ES-I3 (cell line): ENCODE results near the gene NLRP4.

Source experiments
- H3K36me3 ChIP-seq: 2 replicates; pipeline ENCODE4 v1.6.1; 2013; ENCODE audit warnings: mild to moderate bottlenecking, low read length, control low read depth, moderate library complexity; ENCODE audit not compliant: insufficient read depth
- H3K4me1 ChIP-seq: 2 replicates; pipeline ENCODE4 v1.6.1; 2013; ENCODE audit warnings: mild to moderate bottlenecking, control low read depth, low read length; ENCODE audit not compliant: insufficient read depth
- H3K9ac ChIP-seq: 2 replicates; pipeline ENCODE4 v1.6.1; 2013; ENCODE audit warnings: low read depth, mild to moderate bottlenecking, low read length, moderate library complexity
- H3K9me3 ChIP-seq: 2 replicates; pipeline ENCODE4 v1.6.1; 2013; ENCODE audit warnings: mild to moderate bottlenecking, low read length, moderate library complexity; ENCODE audit not compliant: control insufficient read depth, insufficient read depth

NLRP4 gene, protein sequence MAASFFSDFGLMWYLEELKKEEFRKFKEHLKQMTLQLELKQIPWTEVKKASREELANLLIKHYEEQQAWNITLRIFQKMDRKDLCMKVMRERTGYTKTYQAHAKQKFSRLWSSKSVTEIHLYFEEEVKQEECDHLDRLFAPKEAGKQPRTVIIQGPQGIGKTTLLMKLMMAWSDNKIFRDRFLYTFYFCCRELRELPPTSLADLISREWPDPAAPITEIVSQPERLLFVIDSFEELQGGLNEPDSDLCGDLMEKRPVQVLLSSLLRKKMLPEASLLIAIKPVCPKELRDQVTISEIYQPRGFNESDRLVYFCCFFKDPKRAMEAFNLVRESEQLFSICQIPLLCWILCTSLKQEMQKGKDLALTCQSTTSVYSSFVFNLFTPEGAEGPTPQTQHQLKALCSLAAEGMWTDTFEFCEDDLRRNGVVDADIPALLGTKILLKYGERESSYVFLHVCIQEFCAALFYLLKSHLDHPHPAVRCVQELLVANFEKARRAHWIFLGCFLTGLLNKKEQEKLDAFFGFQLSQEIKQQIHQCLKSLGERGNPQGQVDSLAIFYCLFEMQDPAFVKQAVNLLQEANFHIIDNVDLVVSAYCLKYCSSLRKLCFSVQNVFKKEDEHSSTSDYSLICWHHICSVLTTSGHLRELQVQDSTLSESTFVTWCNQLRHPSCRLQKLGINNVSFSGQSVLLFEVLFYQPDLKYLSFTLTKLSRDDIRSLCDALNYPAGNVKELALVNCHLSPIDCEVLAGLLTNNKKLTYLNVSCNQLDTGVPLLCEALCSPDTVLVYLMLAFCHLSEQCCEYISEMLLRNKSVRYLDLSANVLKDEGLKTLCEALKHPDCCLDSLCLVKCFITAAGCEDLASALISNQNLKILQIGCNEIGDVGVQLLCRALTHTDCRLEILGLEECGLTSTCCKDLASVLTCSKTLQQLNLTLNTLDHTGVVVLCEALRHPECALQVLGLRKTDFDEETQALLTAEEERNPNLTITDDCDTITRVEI

DNA sequence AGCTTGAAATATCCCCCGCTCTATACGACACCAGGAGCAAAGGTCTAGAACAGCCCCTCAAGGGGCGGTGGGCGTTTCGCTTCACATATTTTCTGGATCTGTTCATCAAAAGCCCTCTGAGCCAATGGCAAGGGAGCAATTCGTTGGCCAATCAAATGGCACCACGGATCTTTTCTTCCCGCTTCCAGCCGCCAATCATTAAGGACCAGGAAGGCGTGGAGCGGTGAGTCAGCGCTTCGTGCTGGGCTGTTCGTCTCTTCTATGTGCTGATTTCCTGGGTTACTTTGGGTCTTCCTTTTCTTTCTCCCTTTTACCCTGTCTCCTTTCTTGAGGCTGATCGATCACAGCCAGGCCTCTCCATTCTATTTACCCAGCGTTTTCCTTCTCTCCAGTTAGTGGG, at the start of gene NLRP4:
Gene NLRP4, plus strand, starts transcription at position 201 of the 400 bp plus-strand sequence. CDS start 15,541 bp downstream, outside the sequence.
- Histone ChIP-seq H3K36me3 (no peaks in the 10 kb centered on the region), H3K4me1 (no peaks in the 10 kb centered on the region), H3K9me3 (no peaks in the 10 kb centered on the region), H3K9ac (no peak within 1 kb of the TSS)

DNA sequence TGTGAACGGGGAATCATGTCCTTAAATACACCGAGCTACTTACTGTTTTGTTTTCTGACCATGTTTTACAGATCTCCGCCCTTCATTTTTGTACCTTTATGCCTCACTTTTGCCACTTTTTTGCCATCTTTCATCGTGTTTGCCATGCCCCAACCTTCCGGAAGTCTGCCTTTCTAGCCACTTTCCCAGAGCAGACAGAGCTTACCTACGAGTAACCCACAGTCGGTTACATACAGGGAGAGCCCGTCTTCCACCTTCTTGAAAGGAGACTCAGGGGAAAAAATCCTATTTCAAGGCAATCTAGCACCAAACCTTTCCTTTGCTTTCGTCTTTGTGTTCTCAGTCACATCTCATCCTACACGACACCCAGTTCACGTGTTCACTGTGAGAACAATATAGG, 41.3 kb upstream of the NLRP4 start:
- Histone ChIP-seq H3K9me3 (no peaks in the 10 kb centered on the region), H3K9ac (no peak overlapping the region), H3K36me3 (no peaks in the 10 kb centered on the region), H3K4me1 (no peaks in the 10 kb centered on the region)

DNA sequence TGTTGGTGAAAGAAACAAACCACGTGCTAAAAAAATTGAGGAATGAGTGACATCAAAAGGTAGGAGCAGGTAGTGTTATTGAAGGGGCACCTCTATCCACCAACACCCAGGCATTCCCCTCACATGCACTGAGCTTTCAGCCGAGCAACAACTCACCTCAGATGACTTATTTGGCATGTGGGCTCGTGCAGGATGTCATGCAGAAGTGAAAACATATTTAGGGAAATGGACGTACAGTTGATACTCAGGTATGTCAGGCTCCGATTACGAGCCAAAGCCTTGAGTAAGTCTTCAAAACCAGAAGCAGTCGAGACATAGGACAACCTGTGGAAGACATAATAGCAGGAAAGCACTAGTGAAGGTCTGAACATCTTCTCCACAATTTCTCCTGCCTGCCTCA, 34.9 kb upstream of the NLRP4 start:
- H3K9ac ChIP-seq, result no peak overlapping the region
- H3K9me3 ChIP-seq, result no peaks in the 10 kb centered on the region
- no peaks in the 10 kb centered on the region for H3K36me3 ChIP-seq
- no peaks in the 10 kb centered on the region for H3K4me1 ChIP-seq

DNA sequence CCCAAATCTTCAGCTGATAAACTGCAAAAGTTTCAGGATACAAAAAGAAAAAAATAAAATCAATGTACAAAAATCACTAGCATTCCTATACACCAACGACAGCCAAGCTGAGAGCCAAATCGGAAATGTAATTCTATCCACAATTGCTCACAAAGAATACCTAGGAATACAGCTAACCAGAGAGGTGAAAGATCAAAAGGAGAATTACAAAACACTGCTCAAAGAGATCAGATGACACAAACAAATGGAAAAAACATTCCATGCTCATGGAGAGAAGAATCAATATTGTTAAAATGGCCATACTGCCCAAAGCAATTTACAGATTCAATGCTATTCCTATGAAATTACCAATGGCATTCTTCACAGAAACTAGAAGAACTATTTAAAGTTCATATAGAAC, 34.1 kb upstream of the NLRP4 start:
- Histone ChIP-seq H3K9ac (no peak overlapping the region), H3K9me3 (no peaks in the 10 kb centered on the region), H3K4me1 (no peaks in the 10 kb centered on the region), H3K36me3 (no peaks in the 10 kb centered on the region)

DNA sequence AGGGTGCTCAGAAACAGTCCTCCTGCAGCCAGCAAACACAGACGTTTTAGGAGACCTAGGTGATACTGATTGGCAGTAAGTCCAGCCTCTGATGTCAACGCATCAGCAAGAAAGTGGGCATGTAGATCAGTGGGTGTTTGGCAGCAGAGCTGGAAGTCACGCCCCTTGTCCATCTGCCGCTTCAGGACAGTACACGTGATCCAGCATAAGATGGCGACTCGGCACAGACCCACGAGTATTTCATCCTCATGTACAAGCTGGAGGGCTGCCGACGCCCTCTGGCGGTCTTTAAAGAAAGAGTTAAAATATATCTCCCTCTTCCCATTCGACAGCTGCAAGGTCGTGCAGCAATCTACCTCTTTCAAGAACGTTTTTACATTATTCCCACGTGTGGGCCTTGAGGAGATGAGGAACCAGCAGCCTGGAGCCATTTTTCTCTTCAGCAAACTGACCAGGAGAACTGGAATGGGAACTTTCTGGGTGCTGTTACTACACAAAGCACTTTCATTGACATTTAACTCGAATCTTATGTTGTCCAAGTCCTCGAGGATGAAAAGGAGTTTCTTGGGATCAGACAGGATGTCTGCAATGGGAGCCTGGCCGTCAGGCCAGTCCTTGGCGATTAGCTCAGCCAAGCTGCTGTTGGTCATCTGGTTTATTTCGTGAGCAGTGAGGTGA, 26.8 kb upstream of the NLRP4 start:
- Histone ChIP-seq H3K36me3 (no peaks in the 10 kb centered on the region), H3K9me3 (no peaks in the 10 kb centered on the region), H3K9ac (no peak overlapping the region), H3K4me1 (no peaks in the 10 kb centered on the region)

DNA sequence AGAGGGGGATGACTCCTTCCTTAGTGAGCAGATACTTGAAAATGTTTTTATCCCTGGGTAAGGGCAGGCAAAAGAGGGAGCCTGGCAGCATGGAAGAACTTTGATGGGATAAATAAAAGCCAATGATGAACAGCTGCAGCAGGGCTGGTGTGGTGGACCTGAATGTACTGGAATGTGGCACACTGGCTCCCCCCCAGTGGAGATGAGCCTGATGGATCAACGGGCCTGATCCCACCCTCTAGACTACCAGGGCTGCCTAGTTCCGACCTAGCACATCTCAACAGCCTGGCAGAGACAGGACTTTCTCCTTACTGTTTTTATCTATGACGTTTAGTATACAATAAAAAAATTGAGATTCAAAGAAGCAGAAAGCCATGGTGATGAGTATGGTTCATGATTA, 25.0 kb upstream of the NLRP4 start:
- H3K36me3 ChIP-seq, result no peaks in the 10 kb centered on the region
- no peak overlapping the region for H3K9ac ChIP-seq
- H3K4me1 ChIP-seq, result no peaks in the 10 kb centered on the region
- H3K9me3 ChIP-seq, result no peaks in the 10 kb centered on the region

DNA sequence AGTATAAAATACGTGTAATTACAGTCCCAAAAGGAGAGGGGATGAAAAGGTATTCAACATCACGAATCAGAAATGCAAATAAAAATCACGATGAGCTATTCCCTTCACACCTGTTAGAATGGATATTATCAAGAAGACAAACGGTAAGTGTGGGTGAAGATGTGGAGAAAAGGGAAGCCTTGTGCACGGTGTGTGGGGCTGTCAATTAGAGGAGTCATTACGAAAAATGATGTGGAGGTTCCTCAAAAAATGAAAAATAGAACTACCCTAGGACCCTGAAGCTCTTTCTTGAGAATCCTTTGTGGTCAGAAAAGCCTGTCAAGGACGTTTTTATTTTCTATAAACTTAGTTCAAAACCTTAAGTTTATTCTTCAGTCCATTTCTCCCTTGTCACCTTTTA, 23.9 kb upstream of the NLRP4 start:
- Histone ChIP-seq H3K9ac (no peak overlapping the region), H3K9me3 (no peaks in the 10 kb centered on the region), H3K4me1 (no peaks in the 10 kb centered on the region), H3K36me3 (no peaks in the 10 kb centered on the region)

DNA sequence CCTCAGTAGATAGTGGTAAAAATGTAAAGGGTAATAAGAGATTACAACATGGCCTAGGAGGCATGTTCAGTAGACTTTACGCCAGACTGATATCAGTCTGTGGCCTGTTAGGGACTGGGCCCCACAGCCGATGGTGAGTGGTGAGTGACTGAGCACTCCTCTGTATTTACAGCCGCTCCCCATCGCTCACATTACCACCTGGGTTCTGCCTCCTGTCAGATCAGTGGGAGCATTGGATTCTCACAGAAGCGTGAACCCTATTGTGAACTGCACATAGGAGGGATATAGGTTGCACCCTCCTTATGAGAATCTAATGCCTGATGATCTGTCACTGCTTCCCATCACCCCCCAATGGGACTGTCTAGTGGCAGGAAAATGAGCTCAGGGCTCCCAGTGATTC, 22.4 kb upstream of the NLRP4 start:
- Histone ChIP-seq H3K9ac (no peak overlapping the region), H3K4me1 (no peaks in the 10 kb centered on the region), H3K9me3 (no peaks in the 10 kb centered on the region), H3K36me3 (no peaks in the 10 kb centered on the region)

DNA sequence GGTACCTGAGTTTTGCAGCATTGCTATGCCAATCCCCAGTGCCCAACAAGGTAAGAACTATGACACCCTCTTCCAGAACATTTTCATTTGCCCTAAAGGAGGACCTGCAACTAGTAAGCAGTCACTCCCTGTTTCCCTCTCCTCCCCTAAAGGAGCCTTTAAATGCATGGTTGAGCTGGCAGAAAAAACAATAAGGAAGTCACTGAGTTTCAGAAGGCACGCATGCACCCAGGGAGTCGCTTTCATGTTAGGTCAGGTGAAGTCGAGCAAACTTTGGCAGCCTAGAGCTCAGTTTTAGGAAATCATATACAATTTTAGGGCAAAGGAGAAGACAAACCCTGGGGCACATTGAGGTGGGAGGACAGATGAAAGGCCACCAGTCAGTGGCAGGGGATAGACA, 16.3 kb upstream of the NLRP4 start:
- no peaks in the 10 kb centered on the region for H3K4me1 ChIP-seq
- H3K9ac ChIP-seq, result no peak overlapping the region
- no peaks in the 10 kb centered on the region for H3K36me3 ChIP-seq
- no peaks in the 10 kb centered on the region for H3K9me3 ChIP-seq

DNA sequence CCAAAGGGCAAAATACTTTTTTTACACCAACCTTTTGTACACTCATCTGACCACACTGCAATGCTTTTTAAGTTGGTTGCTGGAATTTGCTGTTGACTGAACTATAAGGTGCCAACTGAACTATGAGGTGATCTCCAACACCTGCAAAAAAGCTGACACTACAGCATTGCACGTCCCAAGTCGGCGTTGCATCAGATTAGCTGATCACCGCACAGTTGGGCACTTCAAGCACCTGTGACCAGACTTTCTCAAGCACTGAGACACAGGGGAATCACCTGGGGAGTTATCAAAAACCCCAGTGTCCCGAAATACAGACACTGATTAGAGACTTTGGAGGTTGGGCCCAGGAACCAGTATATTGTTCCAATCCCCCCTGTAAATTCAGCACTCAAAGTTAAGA, 5.7 kb upstream of the NLRP4 start:
- H3K36me3 ChIP-seq, result no peaks in the 10 kb centered on the region
- H3K9ac ChIP-seq, result no peak overlapping the region
- H3K9me3 ChIP-seq, result no peaks in the 10 kb centered on the region
- H3K4me1 ChIP-seq, result no peaks in the 10 kb centered on the region

DNA sequence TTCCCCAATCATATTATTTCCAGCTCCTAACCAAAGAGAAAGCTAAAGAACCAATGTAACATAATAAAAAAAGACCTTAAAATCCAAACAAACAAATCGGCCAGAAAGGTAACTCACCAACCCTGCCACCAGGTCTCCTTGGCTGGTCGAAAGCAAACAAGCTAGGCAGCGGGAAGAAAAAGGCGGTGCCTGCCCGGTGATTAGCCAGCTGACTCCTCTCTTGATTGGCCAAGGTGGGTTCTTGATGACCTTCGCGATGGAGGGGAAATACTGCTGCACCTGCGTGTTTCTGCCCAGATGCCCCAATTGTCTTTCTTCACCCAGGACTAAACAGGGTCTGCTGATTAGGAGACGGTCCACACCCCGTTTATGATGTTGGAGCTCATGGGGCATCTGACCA, 4.5 kb upstream of the NLRP4 start, which contains the start of gene NLRP11:
Gene NLRP11, minus strand, starts transcription at position 154 of the 400 bp plus-strand sequence. CDS start 13,825 bp downstream, outside the sequence.
- no peaks in the 10 kb centered on the region for H3K36me3 ChIP-seq
- no peaks in the 10 kb centered on the region for H3K9me3 ChIP-seq
- H3K4me1 ChIP-seq, result no peaks in the 10 kb centered on the region
- H3K9ac ChIP-seq, result no peak within 1 kb of the TSS

DNA sequence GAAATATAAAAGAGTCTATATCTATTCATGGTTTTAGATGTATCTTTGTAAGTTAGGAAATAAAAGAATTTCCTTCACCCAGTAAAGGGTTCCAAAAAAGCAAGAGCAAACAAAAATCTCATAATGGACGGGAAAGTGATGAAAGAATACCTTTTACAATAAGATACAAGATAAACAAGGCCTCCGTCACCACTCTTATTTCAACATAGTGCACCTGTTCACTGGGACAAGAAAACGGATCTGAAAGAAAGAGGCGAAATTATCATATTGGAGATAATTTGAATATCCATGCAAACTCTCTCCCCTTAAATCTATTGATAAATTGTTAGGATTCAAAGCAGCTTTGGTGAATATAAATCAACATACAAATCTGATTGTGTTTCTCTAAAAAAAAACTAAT, 3.7 kb upstream of the NLRP4 start:
- H3K9ac ChIP-seq, result no peak overlapping the region
- H3K9me3 ChIP-seq, result no peaks in the 10 kb centered on the region
- H3K36me3 ChIP-seq, result no peaks in the 10 kb centered on the region
- H3K4me1 ChIP-seq, result no peaks in the 10 kb centered on the region

DNA sequence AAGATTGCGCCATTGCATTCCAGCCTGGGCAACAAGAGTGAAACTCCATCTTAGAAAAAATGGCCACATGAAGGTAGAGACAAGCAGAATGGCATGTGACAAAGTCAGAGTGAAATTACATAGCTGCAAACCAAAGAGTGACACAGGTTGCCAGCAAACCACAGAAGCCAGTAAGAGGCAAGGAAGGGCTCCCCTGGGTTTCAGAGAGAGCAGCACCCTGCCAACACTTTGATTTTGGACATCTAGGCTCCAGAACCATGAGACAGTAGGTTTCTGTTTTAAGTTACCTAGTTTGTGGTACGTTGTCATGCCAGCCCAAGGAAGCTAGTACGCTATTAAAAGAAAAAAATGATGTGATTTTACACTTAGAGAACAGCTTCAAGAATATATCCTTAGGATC, 1.9 kb downstream of the NLRP4 start:
- no peak overlapping the region for H3K9ac ChIP-seq
- H3K36me3 ChIP-seq, result no peaks in the 10 kb centered on the region
- H3K9me3 ChIP-seq, result no peaks in the 10 kb centered on the region
- H3K4me1 ChIP-seq, result no peaks in the 10 kb centered on the region

DNA sequence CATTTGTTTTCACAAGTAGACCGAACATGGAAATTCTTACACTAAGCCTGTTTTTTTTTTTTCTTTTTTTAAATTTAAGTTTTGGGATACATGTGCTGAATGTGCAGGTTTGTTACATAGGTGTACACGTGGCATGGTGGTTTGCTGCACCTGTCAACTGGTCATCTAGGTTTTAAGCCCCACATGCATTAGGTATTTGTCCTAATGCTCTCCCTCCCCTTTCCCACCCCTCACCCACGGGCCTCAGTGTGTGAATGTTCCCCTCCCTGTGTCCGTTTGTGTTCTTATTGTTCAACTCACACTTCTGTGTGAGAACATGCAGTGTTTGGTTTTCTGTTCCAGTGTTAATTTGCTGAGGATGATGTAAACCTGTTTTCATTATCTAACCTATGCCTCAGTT, 2.6 kb downstream of the NLRP4 start:
- H3K36me3 ChIP-seq, result no peaks in the 10 kb centered on the region
- H3K9ac ChIP-seq, result no peak overlapping the region
- no peaks in the 10 kb centered on the region for H3K4me1 ChIP-seq
- no peaks in the 10 kb centered on the region for H3K9me3 ChIP-seq
